ENCODE measurements around the gene PDGFC. TPM values are rescaled to one million over a fixed set of nuclear protein-coding genes. Genes with fewer than 3 reads are reported as not detected.

PDGFC gene
- total RNA-seq, 1 donor from 2014 or later = 42.5 TPM

DNA sequence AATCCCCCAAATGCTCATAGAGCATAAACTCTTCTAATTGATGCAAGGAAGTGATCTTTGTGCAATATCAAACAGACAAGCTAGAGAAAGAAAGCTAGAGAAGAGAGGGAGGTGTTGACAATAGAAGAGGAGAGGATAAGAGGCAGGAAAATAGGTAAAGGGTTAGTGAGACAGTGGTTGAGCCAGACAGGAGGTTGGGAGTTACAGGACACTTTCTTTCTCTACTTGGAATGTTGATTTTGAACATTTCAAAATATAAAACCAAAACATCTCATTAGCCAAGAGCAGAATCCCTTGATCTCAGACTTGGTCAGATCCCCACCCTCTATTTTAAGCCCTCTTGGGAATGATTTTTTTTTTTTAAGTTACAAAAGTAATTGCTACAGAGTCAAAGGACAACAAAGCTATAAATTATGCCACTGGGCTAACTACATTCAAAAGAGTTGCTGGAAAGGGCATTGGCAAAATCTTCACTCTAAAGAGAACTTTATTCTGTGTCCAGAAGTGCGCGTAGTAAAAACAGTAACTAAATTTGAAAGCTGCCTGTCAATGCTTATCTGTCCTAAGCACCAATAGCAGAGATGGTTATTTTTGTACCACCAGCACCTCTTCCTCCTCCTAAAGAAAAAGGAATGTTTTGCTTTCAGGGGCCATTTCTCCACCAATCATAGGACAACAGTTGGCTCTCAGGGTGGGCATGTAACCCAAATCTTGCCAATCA is 133.8 kb downstream of the PDGFC start:
- no peak overlapping the region for H3K4me3 Mint-ChIP-seq (ENCODE audit: low read depth)
- peaks cover 28% of the 10 kb centered on the region for H3K9me3 Mint-ChIP-seq (ENCODE audit: low read depth)
- TF ChIP-seq, protein P1, sequence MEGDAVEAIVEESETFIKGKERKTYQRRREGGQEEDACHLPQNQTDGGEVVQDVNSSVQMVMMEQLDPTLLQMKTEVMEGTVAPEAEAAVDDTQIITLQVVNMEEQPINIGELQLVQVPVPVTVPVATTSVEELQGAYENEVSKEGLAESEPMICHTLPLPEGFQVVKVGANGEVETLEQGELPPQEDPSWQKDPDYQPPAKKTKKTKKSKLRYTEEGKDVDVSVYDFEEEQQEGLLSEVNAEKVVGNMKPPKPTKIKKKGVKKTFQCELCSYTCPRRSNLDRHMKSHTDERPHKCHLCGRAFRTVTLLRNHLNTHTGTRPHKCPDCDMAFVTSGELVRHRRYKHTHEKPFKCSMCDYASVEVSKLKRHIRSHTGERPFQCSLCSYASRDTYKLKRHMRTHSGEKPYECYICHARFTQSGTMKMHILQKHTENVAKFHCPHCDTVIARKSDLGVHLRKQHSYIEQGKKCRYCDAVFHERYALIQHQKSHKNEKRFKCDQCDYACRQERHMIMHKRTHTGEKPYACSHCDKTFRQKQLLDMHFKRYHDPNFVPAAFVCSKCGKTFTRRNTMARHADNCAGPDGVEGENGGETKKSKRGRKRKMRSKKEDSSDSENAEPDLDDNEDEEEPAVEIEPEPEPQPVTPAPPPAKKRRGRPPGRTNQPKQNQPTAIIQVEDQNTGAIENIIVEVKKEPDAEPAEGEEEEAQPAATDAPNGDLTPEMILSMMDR (IDR thresholded peaks at IDR 0.05; ENCODE audit: unreplicated experiment) = no peak
- DNase-seq (ENCODE audit: low spot score, unreplicated experiment) = no peak
- H3K27ac Mint-ChIP-seq = no peak overlapping the region
- H3K4me1 Mint-ChIP-seq (ENCODE audit: low read depth) = peaks cover 8% of the 10 kb centered on the region
- no peaks in the 10 kb centered on the region for H3K27me3 Mint-ChIP-seq
- H3K36me3 Mint-ChIP-seq (ENCODE audit: insufficient read depth) = peaks cover 34% of the 10 kb centered on the region

DNA sequence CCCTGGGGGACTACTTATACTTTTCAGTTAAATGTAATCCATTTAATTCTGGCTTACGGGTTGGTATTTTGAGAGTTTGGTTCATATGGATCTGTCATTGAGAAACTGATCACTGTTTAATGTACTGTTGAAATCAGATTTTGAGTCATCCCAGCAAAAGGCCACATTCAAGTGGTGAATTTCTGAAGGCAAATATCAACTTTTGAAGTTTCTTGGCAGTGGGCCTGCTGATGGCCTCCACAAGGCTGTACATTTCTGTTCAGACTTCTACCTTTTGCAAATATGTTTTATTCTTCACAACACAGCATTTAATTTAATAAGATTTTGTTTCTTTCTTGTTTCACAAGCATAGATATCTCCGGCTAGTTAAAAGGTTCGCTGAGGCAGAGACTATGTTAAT is 138.7 kb downstream of the PDGFC start:
- peaks cover 8% of the 10 kb centered on the region for H3K4me1 Mint-ChIP-seq (ENCODE audit: low read depth)
- H3K4me3 Mint-ChIP-seq (ENCODE audit: low read depth) = no peak overlapping the region
- peaks cover 5% of the 10 kb centered on the region for H3K36me3 Mint-ChIP-seq (ENCODE audit: insufficient read depth)
- no peak overlapping the region for H3K27ac Mint-ChIP-seq
- H3K27me3 Mint-ChIP-seq = no peaks in the 10 kb centered on the region
- no peak for DNase-seq (ENCODE audit: low spot score, unreplicated experiment)
- TF ChIP-seq, protein P1 (IDR thresholded peaks at IDR 0.05; ENCODE audit: unreplicated experiment) = no peak
- H3K9me3 Mint-ChIP-seq (ENCODE audit: low read depth) = peaks cover 4% of the 10 kb centered on the region

DNA sequence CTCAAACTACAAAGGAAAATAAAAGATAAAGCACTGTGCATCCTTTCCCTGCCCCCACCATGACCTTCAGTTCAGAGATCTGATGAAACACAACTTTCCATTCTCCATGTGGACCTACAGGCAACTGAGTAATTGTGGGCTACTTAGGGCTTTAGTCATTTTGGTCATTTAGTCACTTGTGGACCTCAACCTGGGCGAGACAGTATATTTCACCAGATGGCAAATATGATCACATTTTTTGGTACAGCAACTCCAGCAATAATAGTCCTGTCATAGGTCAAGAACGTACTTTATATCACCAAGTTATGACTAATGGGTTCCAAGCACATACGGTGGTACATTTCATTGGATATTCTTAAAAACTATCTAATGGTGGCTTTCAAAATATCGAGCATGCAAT is 141.2 kb downstream of the PDGFC start:
- Mint-ChIP-seq H3K27ac (no peak overlapping the region), H3K4me3 (ENCODE audit: low read depth) (no peak overlapping the region), H3K27me3 (no peaks in the 10 kb centered on the region), H3K36me3 (ENCODE audit: insufficient read depth) (no peaks in the 10 kb centered on the region), H3K4me1 (ENCODE audit: low read depth) (peaks cover 8% of the 10 kb centered on the region), H3K9me3 (ENCODE audit: low read depth) (no peaks in the 10 kb centered on the region)
- TF ChIP-seq, protein P1 (IDR thresholded peaks at IDR 0.05; ENCODE audit: unreplicated experiment) = no peak
- DNase-seq (ENCODE audit: low spot score, unreplicated experiment) = no peak

DNA sequence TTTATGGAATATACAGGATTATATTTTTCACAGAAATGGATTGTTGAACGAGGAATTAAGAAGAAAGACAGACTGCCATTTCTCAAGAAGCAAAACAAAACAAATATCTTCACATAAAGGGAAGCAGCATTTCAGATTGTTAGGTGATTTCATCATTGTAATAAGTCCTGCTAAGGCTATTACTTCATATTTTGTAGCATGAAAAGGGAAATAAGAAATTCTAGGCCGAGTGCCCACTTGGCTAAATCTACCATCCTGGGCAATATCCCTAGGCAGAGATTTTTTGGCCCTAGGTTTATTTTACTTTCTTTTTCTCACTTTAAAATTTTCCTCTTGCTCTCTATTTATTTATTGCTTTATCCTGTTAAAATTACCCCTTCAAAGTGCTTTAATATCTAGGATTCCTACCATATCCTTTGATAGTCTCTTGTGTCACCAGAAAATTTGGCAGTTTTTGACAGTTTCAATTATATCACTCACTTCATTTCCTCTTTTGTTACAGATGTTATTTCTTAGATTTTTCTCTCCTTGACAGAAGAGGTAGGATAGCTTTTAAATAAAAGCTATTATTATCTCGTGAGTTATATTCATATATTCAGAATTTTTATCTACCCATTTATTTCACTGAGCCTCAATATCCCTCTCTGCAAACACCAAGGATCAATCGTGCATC is 142.3 kb downstream of the PDGFC start:
- Mint-ChIP-seq H3K9me3 (ENCODE audit: low read depth) (no peaks in the 10 kb centered on the region), H3K36me3 (ENCODE audit: insufficient read depth) (no peaks in the 10 kb centered on the region), H3K27ac (no peak overlapping the region), H3K27me3 (no peaks in the 10 kb centered on the region), H3K4me3 (ENCODE audit: low read depth) (no peak overlapping the region), H3K4me1 (ENCODE audit: low read depth) (peaks cover 5% of the 10 kb centered on the region)
- TF ChIP-seq, protein P1 (IDR thresholded peaks at IDR 0.05; ENCODE audit: unreplicated experiment) = no peak
- DNase-seq (ENCODE audit: low spot score, unreplicated experiment) = no peak

DNA sequence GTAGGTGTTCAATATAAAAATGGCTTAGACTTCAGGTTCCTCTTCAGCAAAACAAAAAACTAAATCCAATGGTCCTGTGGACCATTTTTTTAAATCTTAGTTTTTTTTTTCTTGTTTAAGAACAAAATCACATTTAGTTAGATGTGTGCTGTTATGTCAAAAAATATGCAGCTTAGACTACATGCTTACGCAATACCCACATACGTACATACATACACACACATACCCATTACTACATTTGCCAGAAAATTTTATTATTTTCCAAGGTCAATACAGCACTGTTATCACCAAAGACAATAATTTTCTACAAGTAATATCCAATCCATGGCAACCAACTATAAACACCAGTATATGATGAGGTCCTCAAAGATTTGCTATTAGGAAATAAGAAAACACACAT is 144.1 kb downstream of the PDGFC start:
- Mint-ChIP-seq H3K4me1 (ENCODE audit: low read depth) (no peaks in the 10 kb centered on the region), H3K27ac (no peak overlapping the region), H3K36me3 (ENCODE audit: insufficient read depth) (no peaks in the 10 kb centered on the region), H3K9me3 (ENCODE audit: low read depth) (no peaks in the 10 kb centered on the region), H3K27me3 (no peaks in the 10 kb centered on the region), H3K4me3 (ENCODE audit: low read depth) (no peak overlapping the region)
- TF ChIP-seq, protein P1 (IDR thresholded peaks at IDR 0.05; ENCODE audit: unreplicated experiment) = no peak
- no peak for DNase-seq (ENCODE audit: low spot score, unreplicated experiment)
